HEK293 (cell line): ENCODE data around the gene STUM.

ENCODE experiments used
- CTCF ChIA-PET: fragments of 350-600 bp; formaldehyde crosslinking; extraction: SDS; loops from one replicate; lab custom pipeline; 2021; ENCODE audit warnings: antibody characterized with exemption; lab: Yijun Ruan, JAX
- POLR2A ChIA-PET: fragments of 300-600 bp; formaldehyde crosslinking; extraction: SDS; loops from one replicate; lab custom pipeline; 2020; ENCODE audit warnings: antibody characterized with exemption, inconsistent platforms; lab: Yijun Ruan, JAX
- H3K27ac ChIP-seq: fragments of 200-500 bp; sonication (Bioruptor generic); 2 replicates; pipeline ENCODE4 v1.5.1; 2014; ENCODE audit warnings: low read depth, low read length, control low read depth, inconsistent platforms; ENCODE audit errors: extremely low read depth
- H3K36me3 ChIP-seq, 2 experiments: fragments of 200-500 bp in 1 of 2; sonication (Bioruptor generic) in 1 of 2; 1 replicate in 1 of 2; 2 replicates in 1 of 2; pipeline ENCODE4 v1.5.1; 2014 to 2017; ENCODE audit warnings: inconsistent platforms in 2 of 2, low read length in 2 of 2; ENCODE audit not compliant: control insufficient read depth in 2 of 2, insufficient read depth in 1 of 2
- H3K4me1 ChIP-seq: fragments of 200-500 bp; sonication (Bioruptor generic); 2 replicates; pipeline ENCODE4 v1.5.1; 2014; ENCODE audit warnings: mild to moderate bottlenecking, low read length, inconsistent platforms; ENCODE audit not compliant: control insufficient read depth, insufficient read depth
- H3K4me3 ChIP-seq: 2 replicates; pipeline ENCODE4 v1.5.1; 2011; ENCODE audit warnings: low read depth, mild to moderate bottlenecking, control low read depth, low read length, moderate library complexity
- H3K9me3 ChIP-seq: fragments of 200-500 bp; sonication (Bioruptor generic); 2 replicates; pipeline ENCODE4 v1.5.1; 2014; ENCODE audit warnings: low read depth, low read length, inconsistent platforms; ENCODE audit not compliant: control insufficient read depth, insufficient read depth
- BCL6B ChIP-seq: fragments of 450-650 bp; formaldehyde crosslinking; IDR thresholded peaks from 2 replicates; pipeline ENCODE4 v1.5.1; 2017; ENCODE audit warnings: missing biosample characterization, missing genetic modification characterization
- PBX3 ChIP-seq: sonication (generic); formaldehyde crosslinking; IDR thresholded peaks from 2 replicates; pipeline ENCODE4 v1.8.1; 2022; ENCODE audit warnings: mild to moderate bottlenecking, moderate library complexity, missing genetic modification reagents
- REST ChIP-seq: fragments of 450-650 bp; formaldehyde crosslinking; IDR thresholded peaks from 2 replicates; pipeline ENCODE4 v1.5.1; 2016; ENCODE audit warnings: missing biosample characterization, missing genetic modification characterization
- YY2 ChIP-seq: fragments of 450-650 bp; formaldehyde crosslinking; IDR thresholded peaks from 2 replicates; pipeline ENCODE4 v1.5.1; 2016; ENCODE audit warnings: missing biosample characterization, missing genetic modification characterization
- ZBTB8A ChIP-seq: fragments of 450-650 bp; formaldehyde crosslinking; IDR thresholded peaks from 2 replicates; pipeline ENCODE4 v1.5.1; 2016; ENCODE audit warnings: missing biosample characterization, missing genetic modification characterization
- ZFHX2 ChIP-seq: fragments of 450-650 bp; formaldehyde crosslinking; conservative IDR thresholded peaks from 2 replicates; pipeline ENCODE4 v1.5.1; 2016; ENCODE audit warnings: missing biosample characterization, missing genetic modification characterization
- ZNF114 ChIP-seq: fragments of 450-650 bp; formaldehyde crosslinking; IDR thresholded peaks from 2 replicates; pipeline ENCODE4 v1.5.0; 2017; ENCODE audit warnings: missing biosample characterization, missing genetic modification characterization
- ZNF132 ChIP-seq: fragments of 450-650 bp; formaldehyde crosslinking; IDR thresholded peaks from 2 replicates; pipeline ENCODE4 v1.5.1; 2017; ENCODE audit warnings: missing biosample characterization, missing genetic modification characterization, borderline replicate concordance
- ZNF16 ChIP-seq: fragments of 450-650 bp; formaldehyde crosslinking; IDR thresholded peaks from 2 replicates; pipeline ENCODE4 v1.5.1; 2016; ENCODE audit warnings: low read depth, missing biosample characterization, missing genetic modification characterization
- ZNF175 ChIP-seq: fragments of 450-650 bp; formaldehyde crosslinking; IDR thresholded peaks from 2 replicates; pipeline ENCODE4 v1.5.1; 2016; ENCODE audit warnings: missing biosample characterization, missing genetic modification characterization
- ZNF19 ChIP-seq: fragments of 450-650 bp; formaldehyde crosslinking; IDR thresholded peaks from 2 replicates; pipeline ENCODE4; 2016; ENCODE audit warnings: missing biosample characterization, missing genetic modification characterization, low read depth
- ZNF2 ChIP-seq: fragments of 450-650 bp; formaldehyde crosslinking; IDR thresholded peaks from 2 replicates; pipeline ENCODE4 v1.5.1; 2016; ENCODE audit warnings: missing biosample characterization, missing genetic modification characterization
- ZNF221 ChIP-seq: fragments of 450-650 bp; formaldehyde crosslinking; IDR thresholded peaks from 2 replicates; pipeline ENCODE4 v1.5.1; 2017; ENCODE audit warnings: missing biosample characterization, missing genetic modification characterization, borderline replicate concordance
- ZNF223 ChIP-seq: fragments of 450-650 bp; formaldehyde crosslinking; IDR thresholded peaks from 2 replicates; pipeline ENCODE4 v1.5.1; 2016; ENCODE audit warnings: missing biosample characterization, missing genetic modification characterization
- ZNF266 ChIP-seq: fragments of 450-650 bp; formaldehyde crosslinking; IDR thresholded peaks from 2 replicates; pipeline ENCODE4 v1.5.1; 2016; ENCODE audit warnings: missing biosample characterization, missing genetic modification characterization, low read depth
- ZNF37A ChIP-seq: fragments of 450-650 bp; IDR thresholded peaks from 2 replicates; pipeline ENCODE4 v1.5.1; 2018; ENCODE audit warnings: missing biosample characterization, missing genetic modification characterization
- ZNF510 ChIP-seq: fragments of 450-650 bp; formaldehyde crosslinking; IDR thresholded peaks from 2 replicates; pipeline ENCODE4 v1.5.1; 2018; ENCODE audit warnings: mild to moderate bottlenecking, missing genetic modification characterization, missing biosample characterization; ENCODE audit not compliant: insufficient replicate concordance
- ZNF521 ChIP-seq: fragments of 450-650 bp; formaldehyde crosslinking; IDR thresholded peaks from 2 replicates; pipeline ENCODE4 v1.5.1; 2017; ENCODE audit warnings: missing biosample characterization, mild to moderate bottlenecking, missing genetic modification characterization
- ZNF670 ChIP-seq: fragments of 450-650 bp; formaldehyde crosslinking; IDR thresholded peaks from 2 replicates; pipeline ENCODE4 v1.5.1; 2016; ENCODE audit warnings: missing biosample characterization, missing genetic modification characterization, low read depth
- ZNF747 ChIP-seq: fragments of 450-650 bp; formaldehyde crosslinking; IDR thresholded peaks from 2 replicates; pipeline ENCODE4 v1.5.1; 2016; ENCODE audit warnings: missing biosample characterization, missing genetic modification characterization
- ZNF792 ChIP-seq: fragments of 450-650 bp; formaldehyde crosslinking; IDR thresholded peaks from 2 replicates; pipeline ENCODE4 v1.5.1; 2016; ENCODE audit warnings: missing biosample characterization, missing genetic modification characterization
- ZNF837 ChIP-seq: fragments of 450-650 bp; formaldehyde crosslinking; IDR thresholded peaks from 2 replicates; pipeline ENCODE4 v1.5.1; 2016; ENCODE audit warnings: missing biosample characterization, missing genetic modification characterization
- ZSCAN4 ChIP-seq: fragments of 450-650 bp; formaldehyde crosslinking; IDR thresholded peaks from 2 replicates; pipeline ENCODE4 v1.5.1; 2017; ENCODE audit warnings: missing biosample characterization, missing genetic modification characterization
- ZXDB ChIP-seq: fragments of 450-650 bp; formaldehyde crosslinking; IDR thresholded peaks from 2 replicates; pipeline ENCODE4 v1.5.1; 2016; ENCODE audit warnings: missing biosample characterization, missing genetic modification characterization
- TF ChIP-seq, protein P1 (sequence below): fragments of 450-650 bp; formaldehyde crosslinking; IDR thresholded peaks from 2 replicates; pipeline ENCODE4 v1.5.1; 2016; ENCODE audit warnings: missing biosample characterization, missing genetic modification characterization

STUM gene

DNA sequence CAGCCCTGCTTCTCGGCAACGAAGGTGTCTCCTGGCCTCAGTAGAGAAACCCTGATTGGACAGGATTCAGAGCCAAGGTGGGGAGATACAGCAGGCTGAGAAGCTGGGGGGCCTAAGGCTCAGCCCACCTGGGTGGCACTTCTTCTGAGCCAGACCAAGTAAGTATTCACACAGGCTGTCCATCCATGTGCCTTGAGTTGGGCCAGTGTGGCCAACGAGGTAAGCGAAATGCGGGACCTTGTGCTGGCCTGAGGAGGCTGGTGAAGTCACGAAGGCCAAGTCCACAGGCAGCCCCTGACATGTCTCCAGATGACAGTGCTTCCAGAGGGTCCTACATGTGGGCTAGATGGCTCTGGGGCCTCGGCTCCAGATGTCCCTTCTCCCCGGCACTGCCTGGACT, 99.2 kb downstream of the STUM start:
- peaks cover 0 to 24% of the 10 kb centered on the region in 2 experiments; a peak in 1 of 3 replicates for H3K36me3 ChIP-seq
- H3K4me3 ChIP-seq: no peak overlapping the region
- no peak overlapping the region for H3K27ac ChIP-seq
- CTCF ChIA-PET: interaction anchor here (0.5 to 3.4 kb wide), 6 partner anchors 9 to 890 kb away, joined by 3 to 17 read pairs (median 4); no protein-coding TSS in a partner anchor
- 0 out of 2 replicates have a peak, but pooled peaks cover 3% of the 10 kb centered on the region for H3K4me1 ChIP-seq
- H3K9me3 ChIP-seq: no peaks in the 10 kb centered on the region
- POLR2A ChIA-PET: no interaction called here
- TF ChIP-seq ZNF19 (tag by site-specific recombination): no peak
- no peak for TF ChIP-seq ZNF16 (tag by site-specific recombination)
- no peak for TF ChIP-seq PBX3 (CRISPR knock-in tag)
- TF ChIP-seq REST: no peak

- Histone ChIP-seq H3K4me3 (no peak overlapping the region), H3K9me3 (no peaks in the 10 kb centered on the region), H3K4me1 (no peaks in the 10 kb centered on the region), H3K36me3 (peaks cover 0 to 24% of the 10 kb centered on the region in 2 experiments; a peak in 1 of 3 replicates), H3K27ac (no peak overlapping the region)
- CTCF ChIA-PET: interaction anchor here (0.6 to 3.4 kb wide), 5 partner anchors 8 to 179 kb away, joined by 3 to 17 read pairs (median 4); no protein-coding TSS in a partner anchor
- POLR2A ChIA-PET: no interaction called here
- TF ChIP-seq ZNF266 (tag by site-specific recombination): no peak
- no peak for TF ChIP-seq ZNF37A
- TF ChIP-seq ZXDB (tag by site-specific recombination): no peak
- TF ChIP-seq ZNF510: no peak
These were observed 99.9 kb downstream of the STUM start for GRCh38 chr1:226648421-226648820.

DNA sequence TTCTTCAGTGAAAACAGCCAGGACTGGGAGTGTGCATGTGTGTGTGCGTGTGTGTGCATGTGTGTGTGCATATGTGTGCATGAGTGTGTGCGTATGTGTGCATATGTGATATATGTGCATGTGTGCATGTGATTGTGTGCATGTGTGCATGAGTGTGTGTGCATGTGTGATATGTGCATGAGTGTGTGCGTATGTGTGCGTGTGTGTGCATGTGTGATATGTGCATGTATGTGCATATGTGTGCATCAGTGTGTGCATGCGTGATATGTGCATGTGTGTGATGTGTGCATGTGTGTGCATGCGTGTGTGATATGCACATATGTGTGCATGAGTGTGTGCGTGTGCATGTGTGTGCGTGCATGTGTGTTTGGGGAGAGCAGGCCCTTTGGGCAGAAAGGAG, 100.7 kb downstream of the STUM start:
- no peak overlapping the region for H3K27ac ChIP-seq
- H3K9me3 ChIP-seq: no peaks in the 10 kb centered on the region
- ChIA-PET CTCF (interaction anchor here (0.6 to 3.4 kb wide), 8 partner anchors 8 to 652 kb away, joined by 3 to 17 read pairs (median 4); no protein-coding TSS in a partner anchor), POLR2A (no interaction called here)
- H3K4me1 ChIP-seq: no peaks in the 10 kb centered on the region
- peaks cover 0 to 24% of the 10 kb centered on the region in 2 experiments; a peak in 1 of 3 replicates for H3K36me3 ChIP-seq
- no peak overlapping the region for H3K4me3 ChIP-seq
- no peak for TF ChIP-seq ZNF792 (tag by site-specific recombination)
- TF ChIP-seq ZNF837 (tag by site-specific recombination): no peak
- TF ChIP-seq ZNF670 (tag by site-specific recombination): no peak
- no peak for TF ChIP-seq ZNF223
- no peak for TF ChIP-seq ZNF175 (tag by site-specific recombination)
- no peak for TF ChIP-seq ZNF132
- TF ChIP-seq, protein P1, sequence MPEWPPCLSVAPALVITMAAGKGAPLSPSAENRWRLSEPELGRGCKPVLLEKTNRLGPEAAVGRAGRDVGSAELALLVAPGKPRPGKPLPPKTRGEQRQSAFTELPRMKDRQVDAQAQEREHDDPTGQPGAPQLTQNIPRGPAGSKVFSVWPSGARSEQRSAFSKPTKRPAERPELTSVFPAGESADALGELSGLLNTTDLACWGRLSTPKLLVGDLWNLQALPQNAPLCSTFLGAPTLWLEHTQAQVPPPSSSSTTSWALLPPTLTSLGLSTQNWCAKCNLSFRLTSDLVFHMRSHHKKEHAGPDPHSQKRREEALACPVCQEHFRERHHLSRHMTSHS (tag by site-specific recombination): peak; percentile 57; the same call in 1 of the 2 replicates
- TF ChIP-seq ZNF114 (tag by site-specific recombination): peak; percentile 85; the same call in 1 of the 2 replicates
- peak; percentile 16; the same call in 1 of the 2 replicates for TF ChIP-seq ZFHX2 (tag by site-specific recombination)
- no peak for TF ChIP-seq BCL6B (tag by site-specific recombination)
- no peak for TF ChIP-seq ZNF747
- no peak for TF ChIP-seq ZNF221
- TF ChIP-seq ZBTB8A: no peak
- TF ChIP-seq ZNF521 (tag by site-specific recombination): 0 out of 2 replicates have a peak, but pooled peaks have one; percentile 66
- TF ChIP-seq YY2 (tag by site-specific recombination): no peak
- peak; percentile 100 for TF ChIP-seq ZSCAN4
- TF ChIP-seq ZNF2: no peak
